Forelimb muscle (tissue), 1 donor: ENCODE data around the gene AGPAT3. TPM values are rescaled to one million over a fixed set of nuclear protein-coding genes. Genes with fewer than 3 reads are reported as not detected.

Experiments
- DNase-seq: peaks from one replicate; pipeline ENCODE4 v3.0.0-alpha.2; 2013; ENCODE audit warnings: low read depth
- polyA plus RNA-seq: library from polyadenylated mRNA; unstranded; fragments of 120-200 nt; gene quantifications from one replicate; pipeline ENCODE4 v1.2.1, GENCODE V29; 2013; ENCODE audit not compliant: insufficient read length

The AGPAT3 gene
- polyA plus RNA-seq, 1 donor, result 27.0 TPM

GRCh38 chr21:43994646-43995045 lies 129.6 kb downstream of the AGPAT3 start:
- DNase-seq, result no peak

GRCh38 chr21:43995521-43996105 lies 130.6 kb downstream of the AGPAT3 start:
- DNase-seq, result no peak

GRCh38 chr21:43997766-43998742 lies 133.0 kb downstream of the AGPAT3 start:
- DNase-seq, result no peak

DNA sequence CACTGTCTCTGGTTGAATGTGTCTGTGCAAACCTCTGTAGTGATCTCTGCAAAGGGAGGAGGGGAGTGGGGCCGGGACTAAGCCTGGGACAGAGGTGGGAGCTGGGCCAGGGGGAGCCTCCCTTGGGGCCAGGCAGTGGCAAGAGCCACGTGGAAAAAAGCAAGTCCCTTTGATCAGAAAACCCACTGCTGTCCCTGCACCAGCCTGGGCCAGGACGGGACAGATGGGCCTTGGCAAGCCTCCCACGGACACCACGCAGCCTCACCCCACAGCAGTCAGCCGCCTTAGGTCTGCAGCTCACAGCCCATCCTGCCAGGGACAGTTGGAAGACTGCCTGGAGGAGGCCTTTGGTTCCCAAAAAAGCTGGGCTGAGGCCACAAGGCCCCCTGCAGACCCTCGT lies 135.3 kb downstream of the AGPAT3 start:
- no peak for DNase-seq

DNA sequence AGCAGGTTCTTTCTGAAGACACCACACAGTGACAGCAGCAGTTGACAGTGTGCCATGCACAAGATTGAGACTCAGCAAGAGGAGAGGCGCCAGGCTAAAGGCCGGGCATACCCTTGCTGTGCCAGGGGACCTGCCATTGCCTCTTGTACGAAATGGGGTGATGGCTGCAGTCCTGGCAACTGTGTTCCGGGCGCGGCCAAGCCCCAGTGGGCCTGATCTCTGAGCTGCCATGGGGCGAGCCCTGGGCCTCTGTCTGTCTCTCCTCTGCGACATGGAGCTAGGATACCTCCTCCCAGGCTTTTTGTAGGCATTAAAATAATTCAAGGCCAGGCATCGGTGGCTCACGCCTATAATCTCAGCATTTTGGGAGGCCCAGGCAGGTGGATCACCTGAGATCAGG lies 137.5 kb downstream of the AGPAT3 start:
- DNase-seq, result no peak

GRCh38 chr21:44003307-44003966 lies 138.4 kb downstream of the AGPAT3 start:
- no peak for DNase-seq

GRCh38 chr21:44005071-44005470 lies 140.0 kb downstream of the AGPAT3 start:
- no peak for DNase-seq

DNA sequence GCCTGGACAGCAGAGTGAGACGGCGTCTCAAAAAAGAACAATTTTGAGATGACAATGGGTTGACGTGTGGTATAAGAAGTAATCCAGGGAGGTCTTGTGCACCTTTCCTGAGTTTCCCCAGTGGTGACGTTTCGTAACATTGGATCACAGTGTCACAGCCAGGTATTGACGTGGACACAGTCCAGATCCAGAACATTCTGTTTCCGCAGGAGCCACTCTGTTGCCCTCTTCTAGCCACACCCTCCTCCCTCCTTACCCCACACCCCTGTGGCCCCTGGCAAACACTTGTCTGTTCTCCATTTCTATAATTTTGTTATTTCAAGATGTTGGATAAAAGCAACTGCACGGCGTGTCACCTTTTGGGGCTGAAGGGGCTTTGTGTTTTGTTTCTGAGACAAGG lies 140.6 kb downstream of the AGPAT3 start:
- DNase-seq, result no peak

GRCh38 chr21:44006017-44006619 lies 141.1 kb downstream of the AGPAT3 start:
- DNase-seq, result no peak

- no peak for DNase-seq
Observed at GRCh38 chr21:44006656-44007055, 141.6 kb downstream of the AGPAT3 start.

DNA sequence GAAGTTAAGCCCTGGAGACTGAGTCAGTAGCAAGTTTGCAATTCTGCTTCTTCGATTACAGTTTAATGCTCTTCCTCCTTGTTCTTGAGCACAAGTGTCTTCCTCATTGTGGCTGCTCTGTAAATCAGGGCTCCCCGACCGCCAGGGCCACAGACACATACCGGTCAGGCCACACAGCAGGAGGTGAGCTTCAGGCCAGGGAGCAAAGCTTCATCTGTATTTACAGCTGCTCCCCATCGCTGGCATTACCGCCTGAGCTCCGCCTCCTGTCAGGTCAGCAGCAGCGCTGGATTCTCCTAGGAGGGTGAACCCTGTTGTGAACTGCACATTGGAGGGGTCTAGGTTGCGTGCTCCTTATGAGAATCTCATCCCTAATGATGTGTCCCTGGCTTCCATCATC lies 145.4 kb downstream of the AGPAT3 start:
- DNase-seq, result no peak

GRCh38 chr21:44011123-44011522 lies 146.1 kb downstream of the AGPAT3 start:
- DNase-seq, result no peak

GRCh38 chr21:44011579-44012473 lies 146.8 kb downstream of the AGPAT3 start, which contains the start of gene TRAPPC10:
TSS of gene TRAPPC10 (plus strand) at chr21:44012309. CDS start at chr21:44012494, 185 bp downstream.
- DNase-seq, result peak; percentile 41

- DNase-seq, result no peak
Observed at GRCh38 chr21:44012474-44013379, 147.7 kb downstream of the AGPAT3 start.

- DNase-seq, result no peak
Observed at GRCh38 chr21:44013380-44014088, 148.5 kb downstream of the AGPAT3 start.

DNA sequence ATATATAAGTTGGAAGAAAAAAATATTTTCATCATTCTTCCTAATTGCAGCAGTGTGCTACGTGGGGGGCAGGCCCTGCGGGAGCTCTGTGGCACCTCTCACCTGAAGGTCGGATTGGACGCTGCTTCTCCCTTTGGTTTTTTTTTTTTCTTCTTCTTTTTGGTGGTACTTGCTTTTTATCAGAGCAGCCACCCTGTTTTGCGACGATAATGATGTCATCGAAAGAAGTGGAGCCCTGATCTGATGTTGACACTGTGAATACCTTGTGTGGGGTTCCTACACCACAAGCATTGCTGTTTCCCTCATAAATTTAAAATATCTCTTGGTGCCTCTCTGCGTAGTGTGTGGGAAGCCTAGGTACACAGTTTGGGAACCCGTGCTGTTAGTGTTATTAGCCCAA lies 152.6 kb downstream of the AGPAT3 start:
- no peak for DNase-seq

DNA sequence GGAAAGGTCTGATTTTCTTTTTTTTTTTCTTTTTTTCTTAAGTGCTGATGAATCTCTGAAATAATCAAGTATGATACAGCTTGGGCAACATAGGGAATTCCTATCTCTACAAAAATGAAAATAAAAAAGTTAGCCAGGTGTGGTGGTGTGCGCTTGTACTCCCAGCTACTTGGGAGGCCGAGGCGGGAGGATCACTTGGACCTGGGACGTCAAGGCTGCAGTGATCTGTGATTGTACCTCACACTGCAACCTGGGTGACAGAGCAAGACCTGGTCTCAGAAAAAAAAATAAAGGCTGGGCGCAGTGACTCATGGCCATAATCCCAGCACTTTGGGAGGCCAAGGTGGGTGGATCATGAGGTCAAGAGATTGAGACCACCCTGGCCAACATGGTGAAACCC lies 153.1 kb downstream of the AGPAT3 start:
- no peak for DNase-seq

GRCh38 chr21:44018813-44019567 lies 154.0 kb downstream of the AGPAT3 start:
- no peak for DNase-seq

DNA sequence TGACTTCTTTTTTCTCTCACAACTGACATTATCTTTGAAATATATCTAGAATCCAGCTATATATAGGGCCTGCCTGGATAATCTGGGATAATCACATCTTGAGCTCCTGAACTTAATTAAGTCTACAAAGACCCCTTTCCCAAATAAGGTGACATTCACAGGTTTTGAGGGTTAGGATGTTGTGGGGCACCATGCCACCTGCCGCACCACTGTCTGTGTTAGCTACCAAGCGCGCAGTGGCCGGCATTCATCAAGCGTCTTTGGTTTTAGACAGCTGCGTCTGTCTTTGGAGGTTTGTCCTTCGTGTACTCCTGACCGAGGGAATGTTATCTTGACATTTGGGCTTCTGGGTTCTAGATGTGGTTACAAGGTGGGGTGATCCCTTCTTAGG lies 154.5 kb downstream of the AGPAT3 start:
- no peak for DNase-seq
